ENCODE data around the gene RAB4B.
"Not testable (repeated sequence)": the region's sequence is repeated elsewhere in the genome, so short reads cannot be mapped to it uniquely, and the experiment has no call there.

RAB4B gene

GRCh38 chr19:40812571-40812970 lies 34.5 kb downstream of the RAB4B start:
- not testable (repeated sequence) for H3K27me3 Mint-ChIP-seq, DNase-seq, ATAC-seq, H3K9me3 Mint-ChIP-seq
- Mint-ChIP-seq H3K27ac (peak overlapping the region in 1 of 2 donors; percentile 20), H3K4me3 (peak overlapping the region; percentile 92 to 96), H3K4me1 (peaks cover 48% of the 10 kb centered on the region)

GRCh38 chr19:40813182-40813581 lies 35.1 kb downstream of the RAB4B start:
- Mint-ChIP-seq H3K27ac (peak overlapping the region in 1 of 2 donors; percentile 23), H3K27me3 (peaks cover 10% of the 10 kb centered on the region), H3K4me3 (no peak overlapping the region), H3K9me3 (no peaks in the 10 kb centered on the region), H3K4me1 (peaks cover 48% of the 10 kb centered on the region)
- DNase-seq: no peak
- no peak for ATAC-seq

- Mint-ChIP-seq H3K4me1 (peaks cover 53% of the 10 kb centered on the region), H3K4me3 (no peak overlapping the region), H3K27ac (no peak overlapping the region), H3K9me3 (no peaks in the 10 kb centered on the region), H3K27me3 (peaks cover 10% of the 10 kb centered on the region)
- no peak for ATAC-seq
- DNase-seq: no peak
These were observed 37.2 kb downstream of the RAB4B start for GRCh38 chr19:40815223-40815622.

GRCh38 chr19:40818480-40819399 lies 40.7 kb downstream of the RAB4B start:
- peak overlapping the region; percentile 77 to 87 for H3K4me3 Mint-ChIP-seq
- not testable (repeated sequence) for H3K9me3 Mint-ChIP-seq, H3K27me3 Mint-ChIP-seq, H3K27ac Mint-ChIP-seq
- ATAC-seq (peak; percentile 96), DNase-seq (peak; percentile 74 to 80)
- peaks cover 33% of the 10 kb centered on the region for H3K4me1 Mint-ChIP-seq

GRCh38 chr19:40819479-40820234 lies 41.6 kb downstream of the RAB4B start:
- not testable (repeated sequence) for H3K4me3 Mint-ChIP-seq, H3K9me3 Mint-ChIP-seq, H3K27ac Mint-ChIP-seq, H3K27me3 Mint-ChIP-seq, ATAC-seq, DNase-seq
- peaks cover 38% of the 10 kb centered on the region for H3K4me1 Mint-ChIP-seq

GRCh38 chr19:40822161-40822560 lies 44.1 kb downstream of the RAB4B start:
- Mint-ChIP-seq H3K27me3 (no peaks in the 10 kb centered on the region), H3K4me3 (no peak overlapping the region), H3K27ac (no peak overlapping the region), H3K4me1 (peaks cover 63% of the 10 kb centered on the region), H3K9me3 (no peaks in the 10 kb centered on the region)
- DNase-seq (no peak), ATAC-seq (no peak)

- not testable (repeated sequence) for DNase-seq, H3K27me3 Mint-ChIP-seq, H3K9me3 Mint-ChIP-seq, ATAC-seq, H3K4me3 Mint-ChIP-seq
- Mint-ChIP-seq H3K27ac (peak overlapping the region in 1 of 2 donors; percentile 95), H3K4me1 (peaks cover 61% of the 10 kb centered on the region)
These were observed 44.9 kb downstream of the RAB4B start for GRCh38 chr19:40822704-40823553.

- DNase-seq, H3K27me3 Mint-ChIP-seq, H3K4me3 Mint-ChIP-seq, H3K9me3 Mint-ChIP-seq, ATAC-seq: not testable (repeated sequence)
- H3K4me1 Mint-ChIP-seq: peaks cover 43% of the 10 kb centered on the region
- H3K27ac Mint-ChIP-seq: peak overlapping the region in 1 of 2 donors; percentile 46
These were observed 46.9 kb downstream of the RAB4B start for GRCh38 chr19:40824916-40825315.

GRCh38 chr19:40825460-40826095 lies 47.5 kb downstream of the RAB4B start:
- ATAC-seq, H3K27me3 Mint-ChIP-seq, H3K9me3 Mint-ChIP-seq, DNase-seq: not testable (repeated sequence)
- peaks cover 43% of the 10 kb centered on the region for H3K4me1 Mint-ChIP-seq
- peak overlapping the region in 1 of 2 donors; percentile 22 for H3K4me3 Mint-ChIP-seq
- H3K27ac Mint-ChIP-seq: peak overlapping the region in 1 of 2 donors; percentile 51

GRCh38 chr19:40826312-40826698 lies 48.3 kb downstream of the RAB4B start:
- not testable (repeated sequence) for H3K27ac Mint-ChIP-seq, H3K9me3 Mint-ChIP-seq, ATAC-seq, H3K27me3 Mint-ChIP-seq, DNase-seq
- Mint-ChIP-seq H3K4me3 (peak overlapping the region in 1 of 2 donors; percentile 22), H3K4me1 (peaks cover 43% of the 10 kb centered on the region)

GRCh38 chr19:40826699-40827385 lies 48.8 kb downstream of the RAB4B start:
- peak; percentile 78 for ATAC-seq
- Mint-ChIP-seq H3K4me1 (peaks cover 43% of the 10 kb centered on the region), H3K4me3 (peak overlapping the region in 1 of 2 donors; percentile 8), H3K27ac (peak overlapping the region; percentile 47 to 69)
- peak in 1 of 2 donors; percentile 39 for DNase-seq
- not testable (repeated sequence) for H3K27me3 Mint-ChIP-seq, H3K9me3 Mint-ChIP-seq

GRCh38 chr19:40827386-40828247 lies 49.6 kb downstream of the RAB4B start:
- Mint-ChIP-seq H3K4me1 (peaks cover 45% of the 10 kb centered on the region), H3K27ac (no peak overlapping the region), H3K27me3 (no peaks in the 10 kb centered on the region), H3K9me3 (no peaks in the 10 kb centered on the region), H3K4me3 (no peak overlapping the region)
- DNase-seq (no peak), ATAC-seq (no peak)

- ATAC-seq (no peak), DNase-seq (no peak)
- peaks cover 45% of the 10 kb centered on the region for H3K4me1 Mint-ChIP-seq
- H3K27ac Mint-ChIP-seq: no peak overlapping the region
- H3K9me3 Mint-ChIP-seq: no peaks in the 10 kb centered on the region
- no peak overlapping the region for H3K4me3 Mint-ChIP-seq
- no peaks in the 10 kb centered on the region for H3K27me3 Mint-ChIP-seq
These were observed 51.2 kb downstream of the RAB4B start for GRCh38 chr19:40829205-40829604.
